ENCODE data around the gene EEF1G. TPM values are rescaled to one million over a fixed set of nuclear protein-coding genes. Genes with fewer than 3 reads are reported as not detected.

EEF1G gene
- total and polyA plus RNA-seq, 2 of the 13 experiments (the other 11 are each of a cell fraction or from before 2014, with no cell fraction given): 1,787 to 2,144 TPM

DNA sequence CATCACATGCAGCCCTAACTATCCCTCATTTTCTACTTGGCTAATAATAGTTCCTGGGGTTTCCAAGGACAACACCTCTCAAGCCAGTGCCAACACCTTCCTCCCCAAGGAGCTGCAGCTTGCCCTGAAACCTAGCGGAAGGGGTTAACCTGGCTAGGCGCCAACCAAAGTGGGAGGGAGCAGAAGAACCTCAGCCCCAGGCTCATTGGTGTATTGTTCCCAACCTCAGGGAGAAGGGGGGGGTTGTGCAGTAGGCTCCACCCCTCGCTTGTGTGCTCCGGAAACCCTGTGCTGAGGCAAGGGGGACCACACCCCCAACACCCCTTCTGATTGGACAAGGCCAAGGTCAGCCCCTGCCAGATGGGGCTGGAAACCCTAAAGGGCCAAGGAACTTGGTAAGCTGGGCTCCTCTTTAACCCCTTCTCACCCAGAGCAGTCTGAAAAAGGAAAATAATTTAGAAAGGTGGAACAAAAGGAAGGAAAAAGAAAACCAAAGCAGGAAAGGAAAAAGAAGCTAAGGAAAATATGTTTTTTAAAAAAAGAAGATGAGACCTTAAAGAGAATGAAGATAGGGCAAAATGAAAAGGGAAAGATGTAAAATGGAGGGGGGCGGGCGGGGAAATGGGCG lies 25.5 kb upstream of the EEF1G start (continued):
- TF ChIP-seq TFE3 (CRISPR knock-in tag; IDR thresholded peaks at IDR 0.05): 0 out of 2 replicates have a peak, but pooled peaks have one; percentile 18
- no peak for TF ChIP-seq ZNF616 (CRISPR knock-in tag; IDR thresholded peaks at IDR 0.05; ENCODE audit: low read depth)
- peak; percentile 85 for TF ChIP-seq THAP11 (CRISPR knock-in tag; IDR thresholded peaks at IDR 0.05)
- TF ChIP-seq SOX13 (IDR thresholded peaks at IDR 0.05): no peak
- peak in 1 of 2 experiments; percentile 79; a peak in 2 of 4 replicates for TF ChIP-seq SOX13 (CRISPR knock-in tag; conservative IDR thresholded peaks at IDR 0.05 in 1 of 2, IDR thresholded peaks at IDR 0.05 in 1 of 2)
- TF ChIP-seq, protein P1, sequence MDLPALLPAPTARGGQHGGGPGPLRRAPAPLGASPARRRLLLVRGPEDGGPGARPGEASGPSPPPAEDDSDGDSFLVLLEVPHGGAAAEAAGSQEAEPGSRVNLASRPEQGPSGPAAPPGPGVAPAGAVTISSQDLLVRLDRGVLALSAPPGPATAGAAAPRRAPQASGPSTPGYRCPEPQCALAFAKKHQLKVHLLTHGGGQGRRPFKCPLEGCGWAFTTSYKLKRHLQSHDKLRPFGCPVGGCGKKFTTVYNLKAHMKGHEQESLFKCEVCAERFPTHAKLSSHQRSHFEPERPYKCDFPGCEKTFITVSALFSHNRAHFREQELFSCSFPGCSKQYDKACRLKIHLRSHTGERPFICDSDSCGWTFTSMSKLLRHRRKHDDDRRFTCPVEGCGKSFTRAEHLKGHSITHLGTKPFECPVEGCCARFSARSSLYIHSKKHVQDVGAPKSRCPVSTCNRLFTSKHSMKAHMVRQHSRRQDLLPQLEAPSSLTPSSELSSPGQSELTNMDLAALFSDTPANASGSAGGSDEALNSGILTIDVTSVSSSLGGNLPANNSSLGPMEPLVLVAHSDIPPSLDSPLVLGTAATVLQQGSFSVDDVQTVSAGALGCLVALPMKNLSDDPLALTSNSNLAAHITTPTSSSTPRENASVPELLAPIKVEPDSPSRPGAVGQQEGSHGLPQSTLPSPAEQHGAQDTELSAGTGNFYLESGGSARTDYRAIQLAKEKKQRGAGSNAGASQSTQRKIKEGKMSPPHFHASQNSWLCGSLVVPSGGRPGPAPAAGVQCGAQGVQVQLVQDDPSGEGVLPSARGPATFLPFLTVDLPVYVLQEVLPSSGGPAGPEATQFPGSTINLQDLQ (CRISPR knock-in tag; IDR thresholded peaks at IDR 0.05): peak; percentile 100
- TF ChIP-seq, protein P2, sequence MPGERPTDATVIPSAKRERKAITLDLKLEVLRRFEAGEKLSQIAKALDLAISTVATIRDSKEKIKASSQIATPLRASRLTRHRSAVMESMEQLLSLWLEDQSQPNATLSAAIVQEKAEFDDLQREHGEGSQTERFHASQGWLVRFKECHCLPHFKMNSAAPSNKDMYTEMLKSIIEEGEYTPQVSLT (CRISPR knock-in tag; IDR thresholded peaks at IDR 0.05; ENCODE audit: borderline replicate concordance, low read depth): no peak
- TF ChIP-seq, protein P3, sequence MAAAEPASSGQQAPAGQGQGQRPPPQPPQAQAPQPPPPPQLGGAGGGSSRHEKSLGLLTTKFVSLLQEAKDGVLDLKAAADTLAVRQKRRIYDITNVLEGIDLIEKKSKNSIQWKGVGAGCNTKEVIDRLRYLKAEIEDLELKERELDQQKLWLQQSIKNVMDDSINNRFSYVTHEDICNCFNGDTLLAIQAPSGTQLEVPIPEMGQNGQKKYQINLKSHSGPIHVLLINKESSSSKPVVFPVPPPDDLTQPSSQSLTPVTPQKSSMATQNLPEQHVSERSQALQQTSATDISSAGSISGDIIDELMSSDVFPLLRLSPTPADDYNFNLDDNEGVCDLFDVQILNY (CRISPR knock-in tag; conservative IDR thresholded peaks at IDR 0.05): no peak
- no peak for TF ChIP-seq ZNF776 (CRISPR knock-in tag; IDR thresholded peaks at IDR 0.05)
- no peak for TF ChIP-seq TCF7 (IDR thresholded peaks at IDR 0.05; ENCODE audit: low read depth)
- TF ChIP-seq E2F1 (CRISPR knock-in tag; IDR thresholded peaks at IDR 0.05): no peak
- 0 out of 2 replicates have a peak, but pooled peaks have one; percentile 41 for TF ChIP-seq ISL2 (CRISPR knock-in tag; IDR thresholded peaks at IDR 0.05)
- no peak; the same call in 1 of the 2 replicates for TF ChIP-seq ZNF691 (CRISPR knock-in tag; IDR thresholded peaks at IDR 0.05; ENCODE audit: borderline replicate concordance, low read depth)
- 0 out of 2 replicates have a peak, but pooled peaks have one; percentile 67 for TF ChIP-seq CCDC6 (CRISPR knock-in tag; IDR thresholded peaks at IDR 0.05)
- TF ChIP-seq MXI1 (IDR thresholded peaks at IDR 0.05; ENCODE audit: borderline replicate concordance, low read depth, low read length): 0 out of 3 replicates have a peak, but pooled peaks have one; percentile 53
- TF ChIP-seq ELF4 (CRISPR knock-in tag; IDR thresholded peaks at IDR 0.05; ENCODE audit: borderline replicate concordance): no peak
- no peak for TF ChIP-seq ZNF510 (CRISPR knock-in tag; IDR thresholded peaks at IDR 0.05; ENCODE audit: low read depth)
- peak; percentile 33; the same call in 1 of the 2 replicates for TF ChIP-seq PPARG (CRISPR knock-in tag; conservative IDR thresholded peaks at IDR 0.05)

All from HepG2 (cell line).